ENCODE data around the gene CLIP2.

- no peak for TF ChIP-seq POLR2AphosphoS5 (IDR thresholded peaks at IDR 0.05)
- TF ChIP-seq, protein P1, sequence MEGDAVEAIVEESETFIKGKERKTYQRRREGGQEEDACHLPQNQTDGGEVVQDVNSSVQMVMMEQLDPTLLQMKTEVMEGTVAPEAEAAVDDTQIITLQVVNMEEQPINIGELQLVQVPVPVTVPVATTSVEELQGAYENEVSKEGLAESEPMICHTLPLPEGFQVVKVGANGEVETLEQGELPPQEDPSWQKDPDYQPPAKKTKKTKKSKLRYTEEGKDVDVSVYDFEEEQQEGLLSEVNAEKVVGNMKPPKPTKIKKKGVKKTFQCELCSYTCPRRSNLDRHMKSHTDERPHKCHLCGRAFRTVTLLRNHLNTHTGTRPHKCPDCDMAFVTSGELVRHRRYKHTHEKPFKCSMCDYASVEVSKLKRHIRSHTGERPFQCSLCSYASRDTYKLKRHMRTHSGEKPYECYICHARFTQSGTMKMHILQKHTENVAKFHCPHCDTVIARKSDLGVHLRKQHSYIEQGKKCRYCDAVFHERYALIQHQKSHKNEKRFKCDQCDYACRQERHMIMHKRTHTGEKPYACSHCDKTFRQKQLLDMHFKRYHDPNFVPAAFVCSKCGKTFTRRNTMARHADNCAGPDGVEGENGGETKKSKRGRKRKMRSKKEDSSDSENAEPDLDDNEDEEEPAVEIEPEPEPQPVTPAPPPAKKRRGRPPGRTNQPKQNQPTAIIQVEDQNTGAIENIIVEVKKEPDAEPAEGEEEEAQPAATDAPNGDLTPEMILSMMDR (IDR thresholded peaks at IDR 0.05): no peak
- no peak for TF ChIP-seq POLR2A (IDR thresholded peaks at IDR 0.05)
Measured at GRCh38 chr7:74287303-74288033, 1.7 kb upstream of the CLIP2 start.

All from prostate gland (tissue), 2 donors.